Panc1 (cell line): Measurements from ENCODE around the gene CSF2RB.

Source experiments
- POLR2AphosphoS5 ChIP-seq: IDR thresholded peaks from 2 replicates; pipeline ENCODE4 v1.6.1; 2012; ENCODE audit warnings: mild to moderate bottlenecking, low read depth, low read length, moderate library complexity
- TF ChIP-seq, protein P1 (sequence below): fragments of 450-650 bp; IDR thresholded peaks from 2 replicates; pipeline ENCODE4 v1.5.1; 2017; ENCODE audit warnings: mild to moderate bottlenecking

DNA sequence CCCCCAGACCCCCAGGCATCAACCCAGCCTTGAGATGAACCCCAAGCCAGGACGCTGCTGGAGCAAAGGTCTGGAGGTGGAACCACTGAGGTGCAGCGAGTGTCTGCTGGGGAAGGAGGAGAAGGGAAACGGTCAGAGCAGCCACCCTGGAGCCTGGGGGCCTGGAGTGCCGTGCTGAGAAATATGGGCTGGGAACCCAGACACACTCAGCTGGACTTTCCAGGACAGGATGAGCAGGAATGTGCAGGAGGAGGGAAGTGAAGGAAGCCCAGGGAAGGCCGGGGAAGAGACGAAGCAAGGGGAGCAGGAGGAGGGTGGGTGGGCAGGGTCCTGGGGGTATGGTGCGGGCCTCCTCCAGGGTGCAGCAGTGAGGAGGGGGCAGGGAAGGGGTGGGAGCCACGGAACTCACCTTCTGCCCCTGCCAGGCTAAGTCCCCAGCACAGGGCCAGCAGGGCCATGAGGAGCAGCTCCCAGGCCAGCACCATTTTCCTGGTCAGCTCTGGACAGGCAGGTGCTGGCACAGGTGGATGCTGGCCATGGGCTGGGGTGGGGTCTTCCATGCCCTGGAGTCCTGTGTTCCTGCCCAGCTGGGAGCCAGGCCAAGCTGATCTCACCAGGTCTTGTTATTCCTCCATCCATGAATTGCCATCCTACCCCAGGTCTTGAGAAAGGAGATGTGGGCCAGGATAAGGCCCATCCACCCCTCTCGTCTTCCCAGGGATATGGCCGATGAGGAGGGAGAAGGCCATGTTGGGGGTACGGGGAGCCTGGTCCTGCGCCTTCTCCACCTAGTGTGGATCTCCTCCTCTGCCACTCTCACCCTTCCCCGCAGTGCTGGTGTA is 40.0 kb downstream of the CSF2RB start:
- TF ChIP-seq, protein P1, sequence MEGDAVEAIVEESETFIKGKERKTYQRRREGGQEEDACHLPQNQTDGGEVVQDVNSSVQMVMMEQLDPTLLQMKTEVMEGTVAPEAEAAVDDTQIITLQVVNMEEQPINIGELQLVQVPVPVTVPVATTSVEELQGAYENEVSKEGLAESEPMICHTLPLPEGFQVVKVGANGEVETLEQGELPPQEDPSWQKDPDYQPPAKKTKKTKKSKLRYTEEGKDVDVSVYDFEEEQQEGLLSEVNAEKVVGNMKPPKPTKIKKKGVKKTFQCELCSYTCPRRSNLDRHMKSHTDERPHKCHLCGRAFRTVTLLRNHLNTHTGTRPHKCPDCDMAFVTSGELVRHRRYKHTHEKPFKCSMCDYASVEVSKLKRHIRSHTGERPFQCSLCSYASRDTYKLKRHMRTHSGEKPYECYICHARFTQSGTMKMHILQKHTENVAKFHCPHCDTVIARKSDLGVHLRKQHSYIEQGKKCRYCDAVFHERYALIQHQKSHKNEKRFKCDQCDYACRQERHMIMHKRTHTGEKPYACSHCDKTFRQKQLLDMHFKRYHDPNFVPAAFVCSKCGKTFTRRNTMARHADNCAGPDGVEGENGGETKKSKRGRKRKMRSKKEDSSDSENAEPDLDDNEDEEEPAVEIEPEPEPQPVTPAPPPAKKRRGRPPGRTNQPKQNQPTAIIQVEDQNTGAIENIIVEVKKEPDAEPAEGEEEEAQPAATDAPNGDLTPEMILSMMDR = no peak
- no peak for TF ChIP-seq POLR2AphosphoS5
